Body of pancreas (tissue), 4 donors: Measurements from ENCODE around the gene KCNMB2.

ENCODE experiments used
- CTCF ChIP-seq, 7 experiments: fragments of 450-650 bp in 4 of 7; fragments of 200-600 bp in 3 of 7; sonication (generic) in 3 of 7; IDR thresholded peaks; one replicate each; pipeline ENCODE4 v1.5.1; 2016 to 2019; ENCODE audit warnings: antibody characterized with exemption in 7 of 7
- POLR2A ChIP-seq, 3 donors: fragments of 450-650 bp; IDR thresholded peaks; one replicate each; pipeline ENCODE4 v1.6.1; 2016; ENCODE audit warnings: antibody characterized with exemption in 3 of 3, mild to moderate bottlenecking in 2 of 3

- TF ChIP-seq CTCF (IDR thresholded peaks at IDR 0.05), result no peak
- TF ChIP-seq POLR2A (IDR thresholded peaks at IDR 0.05), result no peak
Observed at GRCh38 chr3:178561239-178561638, 25.0 kb downstream of the KCNMB2 start.
